Hepatocyte (in vitro differentiated cells): ENCODE results near the gene NAT16.

ENCODE experiments used
- CTCF ChIP-seq: fragments of 200-600 bp; sonication (generic); IDR thresholded peaks from 2 replicates; pipeline ENCODE4 v1.5.1; 2016; ENCODE audit warnings: antibody characterized with exemption, mild to moderate bottlenecking; ENCODE audit not compliant: poor library complexity
- EZH2 ChIP-seq: fragments of 200-600 bp; sonication (generic); IDR thresholded peaks from 2 replicates; pipeline ENCODE4 v1.6.1; 2016; ENCODE audit warnings: antibody characterized with exemption, mild to moderate bottlenecking, borderline replicate concordance

GRCh38 chr7:101156277-101156676 lies 23.8 kb downstream of the NAT16 start:
- TF ChIP-seq CTCF (no peak), EZH2 (no peak)
